ENCODE measurements around the gene DNAH12. TPM values are rescaled to one million over a fixed set of nuclear protein-coding genes. Genes with fewer than 3 reads are reported as not detected.

Gene DNAH12
- total RNA-seq, 6 experiments from 2014 or later: under 0.01 to 0.29 (median 0.18) TPM; not detected in 1

DNA sequence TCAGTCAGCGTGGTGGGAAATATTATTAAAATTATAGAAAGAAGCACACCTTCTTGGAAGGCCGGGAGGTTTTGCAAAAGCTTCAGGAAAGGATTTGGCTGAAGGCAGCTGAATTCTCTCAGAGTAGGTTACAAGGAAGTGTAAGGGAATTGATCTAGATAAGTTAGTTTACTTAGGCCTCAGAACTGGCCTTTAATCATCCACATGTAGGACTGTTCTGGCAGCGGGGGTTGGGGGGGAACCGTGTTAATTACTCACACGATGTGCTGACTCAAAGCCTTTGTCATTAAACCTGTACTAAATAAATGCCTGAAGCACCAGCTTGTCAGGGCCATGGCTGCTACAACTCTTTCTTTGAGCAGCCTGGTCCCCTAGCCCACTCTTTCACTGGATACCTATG lies 264.5 kb downstream of the DNAH12 start:
- intact Hi-C loops (cut with DNase I): no loop called here
- peaks cover 0 to 2% (median 0%) of the 10 kb centered on the region in 4 donors for H3K4me1 ChIP-seq
- no peak overlapping the region for H3K27ac ChIP-seq
- no peaks in the 10 kb centered on the region for H3K9me3 ChIP-seq
- H3K27me3 ChIP-seq: no peaks in the 10 kb centered on the region
- no peaks in the 10 kb centered on the region for H3K36me3 ChIP-seq
- DNase-seq: no peak
- WGBS (ENCODE audit: insufficient coverage, low coverage, low lambda C conversion rate, missing lambda C conversion rate): 82% methylated on average over 5 of the region's 5 CpGs
- TF ChIP-seq POLR2A (IDR thresholded peaks at IDR 0.05): no peak
- TF ChIP-seq, protein P1, sequence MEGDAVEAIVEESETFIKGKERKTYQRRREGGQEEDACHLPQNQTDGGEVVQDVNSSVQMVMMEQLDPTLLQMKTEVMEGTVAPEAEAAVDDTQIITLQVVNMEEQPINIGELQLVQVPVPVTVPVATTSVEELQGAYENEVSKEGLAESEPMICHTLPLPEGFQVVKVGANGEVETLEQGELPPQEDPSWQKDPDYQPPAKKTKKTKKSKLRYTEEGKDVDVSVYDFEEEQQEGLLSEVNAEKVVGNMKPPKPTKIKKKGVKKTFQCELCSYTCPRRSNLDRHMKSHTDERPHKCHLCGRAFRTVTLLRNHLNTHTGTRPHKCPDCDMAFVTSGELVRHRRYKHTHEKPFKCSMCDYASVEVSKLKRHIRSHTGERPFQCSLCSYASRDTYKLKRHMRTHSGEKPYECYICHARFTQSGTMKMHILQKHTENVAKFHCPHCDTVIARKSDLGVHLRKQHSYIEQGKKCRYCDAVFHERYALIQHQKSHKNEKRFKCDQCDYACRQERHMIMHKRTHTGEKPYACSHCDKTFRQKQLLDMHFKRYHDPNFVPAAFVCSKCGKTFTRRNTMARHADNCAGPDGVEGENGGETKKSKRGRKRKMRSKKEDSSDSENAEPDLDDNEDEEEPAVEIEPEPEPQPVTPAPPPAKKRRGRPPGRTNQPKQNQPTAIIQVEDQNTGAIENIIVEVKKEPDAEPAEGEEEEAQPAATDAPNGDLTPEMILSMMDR (IDR thresholded peaks at IDR 0.05): no peak
- no peak for ATAC-seq
- no peak overlapping the region for H3K4me3 ChIP-seq

DNA sequence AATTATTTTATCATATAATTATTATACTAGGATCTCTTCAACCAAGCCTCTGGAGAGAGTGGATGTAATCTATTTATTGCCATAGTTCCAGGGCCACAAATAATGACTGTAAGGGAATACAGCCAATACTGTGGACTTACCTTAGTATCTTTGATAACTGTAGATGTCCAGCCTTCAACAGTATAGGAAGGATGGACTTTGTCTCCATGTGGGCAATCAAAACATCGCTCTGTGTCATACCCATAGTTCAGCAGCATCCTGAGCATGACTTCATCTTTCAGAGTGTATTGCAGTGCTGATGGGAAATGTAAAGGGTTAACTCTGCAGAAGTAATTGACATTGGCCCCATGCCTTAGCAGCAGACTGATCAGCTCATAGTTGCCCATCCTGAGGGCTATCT lies 265.9 kb downstream of the DNAH12 start:
- Histone ChIP-seq H3K4me1 (peaks cover 0 to 2% (median 0%) of the 10 kb centered on the region in 4 donors), H3K27me3 (no peaks in the 10 kb centered on the region), H3K36me3 (no peaks in the 10 kb centered on the region), H3K27ac (no peak overlapping the region), H3K9me3 (no peaks in the 10 kb centered on the region), H3K4me3 (no peak overlapping the region)
- DNase-seq (no peak), ATAC-seq (no peak)
- intact Hi-C loops (cut with DNase I): no loop called here
- no CpG with 5 or more reads among the region's 1 CpG for WGBS (ENCODE audit: insufficient coverage, low coverage, low lambda C conversion rate, missing lambda C conversion rate)
- TF ChIP-seq, protein P1 (IDR thresholded peaks at IDR 0.05): no peak
- TF ChIP-seq POLR2A (IDR thresholded peaks at IDR 0.05): no peak

DNA sequence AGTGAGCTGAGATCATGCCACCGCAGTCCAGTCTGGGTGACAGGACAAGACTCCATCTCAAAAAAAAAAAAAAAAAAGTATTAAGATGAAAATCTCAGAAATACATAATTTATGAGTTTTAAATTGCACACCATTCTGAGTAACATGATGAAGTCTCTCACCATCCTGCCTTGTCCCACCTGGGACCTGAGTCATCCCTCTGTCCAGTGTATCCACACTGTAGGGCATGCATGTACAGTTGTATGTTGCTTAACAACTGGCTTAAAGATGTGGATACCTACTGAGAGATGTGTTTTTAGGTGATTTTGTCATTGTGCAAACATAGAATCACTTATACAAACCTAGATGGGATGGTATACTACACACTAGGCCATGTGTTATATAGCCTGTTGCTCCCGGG lies 268.8 kb downstream of the DNAH12 start:
- Histone ChIP-seq H3K27me3 (no peaks in the 10 kb centered on the region), H3K4me1 (peaks cover 0 to 2% (median 0%) of the 10 kb centered on the region in 4 donors), H3K4me3 (no peak overlapping the region), H3K9me3 (no peaks in the 10 kb centered on the region), H3K27ac (no peak overlapping the region), H3K36me3 (peaks cover 0 to 4% (median 1%) of the 10 kb centered on the region in 4 donors)
- DNase-seq: no peak
- 100% methylated on average over 1 of the region's 2 CpGs for WGBS (ENCODE audit: insufficient coverage, low coverage, low lambda C conversion rate, missing lambda C conversion rate)
- intact Hi-C loops (cut with DNase I): no loop called here
- no peak for TF ChIP-seq POLR2A (IDR thresholded peaks at IDR 0.05)
- TF ChIP-seq, protein P1 (IDR thresholded peaks at IDR 0.05): no peak
- no peak for ATAC-seq

DNA sequence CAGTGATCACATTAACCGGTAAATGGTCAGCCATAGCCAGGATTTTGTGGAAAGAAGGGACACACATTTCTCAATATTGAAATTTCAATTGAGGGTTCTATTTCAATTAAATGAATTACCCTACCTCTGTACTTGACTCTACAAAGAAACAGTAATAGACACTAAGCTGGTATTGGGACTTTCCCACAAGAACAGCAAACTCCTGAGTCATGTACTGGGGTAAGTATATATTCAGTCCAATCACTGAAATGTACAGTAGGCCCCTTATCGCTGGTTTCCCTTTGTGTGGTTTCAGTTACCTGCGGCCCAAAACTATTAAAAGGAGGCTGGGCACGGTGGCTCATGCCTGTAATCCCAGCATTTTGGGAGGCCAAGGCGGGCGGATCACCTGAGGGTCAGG lies 269.3 kb downstream of the DNAH12 start:
- DNase-seq (no peak), ATAC-seq (no peak)
- Histone ChIP-seq H3K4me1 (peaks cover 0 to 2% (median 0%) of the 10 kb centered on the region in 4 donors), H3K4me3 (no peak overlapping the region), H3K36me3 (peaks cover 0 to 7% (median 1%) of the 10 kb centered on the region in 4 donors), H3K9me3 (no peaks in the 10 kb centered on the region), H3K27ac (no peak overlapping the region), H3K27me3 (no peaks in the 10 kb centered on the region)
- no peak for TF ChIP-seq POLR2A (IDR thresholded peaks at IDR 0.05)
- TF ChIP-seq, protein P1 (IDR thresholded peaks at IDR 0.05): no peak
- intact Hi-C loops (cut with DNase I): no loop called here
- WGBS (ENCODE audit: insufficient coverage, low coverage, low lambda C conversion rate, missing lambda C conversion rate): 93% methylated on average over 3 of the region's 6 CpGs

DNA sequence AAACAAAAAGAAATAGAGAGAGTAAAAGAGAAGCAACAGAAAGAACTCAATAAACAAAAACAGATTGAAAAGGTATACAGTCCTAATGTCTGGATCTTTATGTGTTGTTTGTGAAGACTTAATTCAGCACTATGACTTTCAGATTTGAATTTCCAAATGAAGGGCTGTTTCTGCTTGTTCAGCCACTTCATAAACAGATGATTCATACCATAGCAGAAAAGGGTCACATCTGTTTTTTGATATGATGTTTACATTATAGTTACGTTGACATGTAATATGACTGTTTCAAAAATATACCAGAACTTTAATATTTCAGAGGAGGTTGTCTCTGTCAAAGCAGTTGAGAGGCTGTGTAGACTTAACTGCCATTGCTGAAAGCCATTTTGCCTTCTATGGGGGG lies 275.7 kb downstream of the DNAH12 start:
- Histone ChIP-seq H3K9me3 (no peaks in the 10 kb centered on the region), H3K4me1 (no peaks in the 10 kb centered on the region), H3K27me3 (no peaks in the 10 kb centered on the region), H3K4me3 (no peak overlapping the region), H3K27ac (no peak overlapping the region), H3K36me3 (peaks cover 0 to 28% (median 5%) of the 10 kb centered on the region in 4 donors)
- intact Hi-C loops (cut with DNase I): no loop called here
- WGBS (ENCODE audit: insufficient coverage, low coverage, low lambda C conversion rate, missing lambda C conversion rate): 100% methylated on average over 1 of the region's 1 CpG
- DNase-seq (no peak), ATAC-seq (no peak)
- TF ChIP-seq, protein P1 (IDR thresholded peaks at IDR 0.05): no peak
- TF ChIP-seq POLR2A (IDR thresholded peaks at IDR 0.05): no peak

Data from right lobe of liver (tissue), 6 donors.